Suprapubic skin (tissue), 4 donors: ENCODE measurements around the gene TMEM132D. TPM values are rescaled to one million over a fixed set of nuclear protein-coding genes. Genes with fewer than 3 reads are reported as not detected.

Experiments
- DNase-seq, 2 donors: peaks; one replicate each; pipeline ENCODE4 v3.0.0-alpha.2; 2019; ENCODE audit warnings: low spot score in 2 of 2
- H3K27ac ChIP-seq: fragments of 200-600 bp; sonication (generic); one replicate; pipeline ENCODE4 v1.5.1; 2019
- H3K27me3 ChIP-seq: fragments of 200-600 bp; sonication (generic); one replicate; pipeline ENCODE4 v1.5.1; 2019
- H3K36me3 ChIP-seq: fragments of 200-600 bp; sonication (generic); one replicate; pipeline ENCODE4 v1.5.1; 2019
- H3K4me1 ChIP-seq: fragments of 200-600 bp; sonication (generic); one replicate; pipeline ENCODE4 v1.5.1; 2019
- H3K4me3 ChIP-seq: fragments of 200-600 bp; sonication (generic); one replicate; pipeline ENCODE4 v1.5.1; 2019; ENCODE audit warnings: mild to moderate bottlenecking
- H3K9me3 ChIP-seq: fragments of 200-600 bp; sonication (generic); one replicate; pipeline ENCODE4 v1.5.1; 2019
- EP300 ChIP-seq: sonication (generic); formaldehyde crosslinking; IDR thresholded peaks from one replicate; pipeline ENCODE4 v1.6.1; 2017; ENCODE audit warnings: antibody characterized with exemption
- POLR2A ChIP-seq, 2 donors: fragments of 450-650 bp; IDR thresholded peaks; one replicate each; pipeline ENCODE4 v1.6.1; 2017; ENCODE audit warnings: antibody characterized with exemption in 2 of 2, mild to moderate bottlenecking in 2 of 2, moderate library complexity in 2 of 2
- POLR2AphosphoS5 ChIP-seq, 3 donors: sonication (generic); formaldehyde crosslinking; IDR thresholded peaks; one replicate each; pipeline ENCODE4 v1.6.1; 2017; ENCODE audit warnings: antibody characterized with exemption in 3 of 3
- WGBS: methylation state at CpG from one replicate; pipeline ENCODE4 v1.1.5; 2018; 5-methylcytosine and 5-hydroxymethylcytosine counted together
- total RNA-seq, 4 donors: library from RNA; depleted of rRNA; stranded (reverse); fragments of >200 nt; gene quantifications; one replicate each; pipeline ENCODE4 v1.1.0, GENCODE V29; 2016
- TF ChIP-seq, protein P1 (sequence below), 2 donors: fragments of 200-600 bp in 1 of 2; fragments of 450-650 bp in 1 of 2; sonication (generic) in 1 of 2; IDR thresholded peaks; one replicate each; pipeline ENCODE4 v1.5.1; 2016 to 2019; ENCODE audit warnings: antibody characterized with exemption in 2 of 2, mild to moderate bottlenecking in 1 of 2, moderate library complexity in 1 of 2

Gene TMEM132D
- total RNA-seq, 4 donors from 2014 or later: 0.10 to 0.64 TPM; not detected in 2

- WGBS: 81% methylated on average over 5 of the region's 5 CpGs
- Histone ChIP-seq H3K4me1 (no peaks in the 10 kb centered on the region), H3K9me3 (no peaks in the 10 kb centered on the region), H3K4me3 (no peak overlapping the region), H3K27me3 (no peaks in the 10 kb centered on the region), H3K36me3 (no peaks in the 10 kb centered on the region), H3K27ac (no peak overlapping the region)
- DNase-seq: no peak
- TF ChIP-seq POLR2A (IDR thresholded peaks at IDR 0.05): no peak
- TF ChIP-seq POLR2AphosphoS5 (IDR thresholded peaks at IDR 0.05): no peak
- TF ChIP-seq, protein P1, sequence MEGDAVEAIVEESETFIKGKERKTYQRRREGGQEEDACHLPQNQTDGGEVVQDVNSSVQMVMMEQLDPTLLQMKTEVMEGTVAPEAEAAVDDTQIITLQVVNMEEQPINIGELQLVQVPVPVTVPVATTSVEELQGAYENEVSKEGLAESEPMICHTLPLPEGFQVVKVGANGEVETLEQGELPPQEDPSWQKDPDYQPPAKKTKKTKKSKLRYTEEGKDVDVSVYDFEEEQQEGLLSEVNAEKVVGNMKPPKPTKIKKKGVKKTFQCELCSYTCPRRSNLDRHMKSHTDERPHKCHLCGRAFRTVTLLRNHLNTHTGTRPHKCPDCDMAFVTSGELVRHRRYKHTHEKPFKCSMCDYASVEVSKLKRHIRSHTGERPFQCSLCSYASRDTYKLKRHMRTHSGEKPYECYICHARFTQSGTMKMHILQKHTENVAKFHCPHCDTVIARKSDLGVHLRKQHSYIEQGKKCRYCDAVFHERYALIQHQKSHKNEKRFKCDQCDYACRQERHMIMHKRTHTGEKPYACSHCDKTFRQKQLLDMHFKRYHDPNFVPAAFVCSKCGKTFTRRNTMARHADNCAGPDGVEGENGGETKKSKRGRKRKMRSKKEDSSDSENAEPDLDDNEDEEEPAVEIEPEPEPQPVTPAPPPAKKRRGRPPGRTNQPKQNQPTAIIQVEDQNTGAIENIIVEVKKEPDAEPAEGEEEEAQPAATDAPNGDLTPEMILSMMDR (IDR thresholded peaks at IDR 0.05): no peak
- no peak for TF ChIP-seq EP300
These were observed 645.0 kb downstream of the TMEM132D start for GRCh38 chr12:129258781-129259318.

DNA sequence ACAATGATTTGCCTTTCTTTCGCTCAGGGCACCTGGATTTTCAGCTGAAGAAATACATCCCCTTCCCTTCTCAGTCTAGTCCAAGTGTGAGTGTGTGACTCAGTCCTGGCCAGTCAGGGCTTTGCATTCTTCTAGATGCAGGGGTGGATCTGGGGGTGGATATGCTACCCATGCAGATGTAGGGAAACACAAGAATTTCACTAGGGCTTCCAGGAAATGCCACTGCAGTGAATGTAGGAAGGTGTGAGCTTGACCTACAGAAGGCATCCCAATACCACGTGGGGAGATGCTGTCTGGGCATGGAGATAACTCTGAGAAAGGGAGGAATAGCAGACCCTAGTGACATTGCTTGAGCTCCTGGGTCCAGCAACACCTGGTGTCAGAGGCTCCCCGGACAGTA is 646.3 kb downstream of the TMEM132D start:
- no peaks in the 10 kb centered on the region for H3K9me3 ChIP-seq
- no peaks in the 10 kb centered on the region for H3K36me3 ChIP-seq
- H3K4me3 ChIP-seq: no peak overlapping the region
- no peak for TF ChIP-seq POLR2A (IDR thresholded peaks at IDR 0.05)
- TF ChIP-seq POLR2AphosphoS5 (IDR thresholded peaks at IDR 0.05): no peak
- TF ChIP-seq EP300: no peak
- TF ChIP-seq, protein P1 (IDR thresholded peaks at IDR 0.05): no peak
- DNase-seq: no peak
- WGBS: 73% methylated on average over 3 of the region's 3 CpGs
- no peaks in the 10 kb centered on the region for H3K4me1 ChIP-seq
- no peak overlapping the region for H3K27ac ChIP-seq
- H3K27me3 ChIP-seq: no peaks in the 10 kb centered on the region

DNA sequence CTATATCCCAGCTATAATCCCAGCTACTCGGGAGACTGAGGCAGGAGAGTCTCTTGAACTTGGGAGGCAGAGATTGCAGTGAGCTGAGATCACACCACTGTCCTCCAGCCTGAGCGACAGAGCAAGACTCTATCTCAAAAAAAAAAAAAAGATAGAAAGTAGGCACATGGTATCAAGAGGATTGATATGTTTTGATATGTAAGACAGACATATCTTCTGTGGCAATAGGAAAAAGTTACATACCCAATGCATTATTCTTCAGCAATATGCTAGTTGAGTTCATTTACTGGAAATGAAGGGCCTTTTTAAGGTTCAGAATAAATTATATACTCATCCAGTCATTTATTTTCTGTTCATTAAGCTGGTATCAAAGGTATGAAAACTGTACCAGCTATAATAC is 657.2 kb downstream of the TMEM132D start:
- Histone ChIP-seq H3K4me3 (no peak overlapping the region), H3K36me3 (no peaks in the 10 kb centered on the region), H3K27ac (no peak overlapping the region), H3K4me1 (no peaks in the 10 kb centered on the region), H3K27me3 (no peaks in the 10 kb centered on the region), H3K9me3 (no peaks in the 10 kb centered on the region)
- TF ChIP-seq EP300: no peak
- TF ChIP-seq, protein P1 (IDR thresholded peaks at IDR 0.05): no peak
- TF ChIP-seq POLR2A (IDR thresholded peaks at IDR 0.05): no peak
- no peak for TF ChIP-seq POLR2AphosphoS5 (IDR thresholded peaks at IDR 0.05)
- WGBS: 92% methylated on average over 2 of the region's 2 CpGs
- DNase-seq: no peak

DNA sequence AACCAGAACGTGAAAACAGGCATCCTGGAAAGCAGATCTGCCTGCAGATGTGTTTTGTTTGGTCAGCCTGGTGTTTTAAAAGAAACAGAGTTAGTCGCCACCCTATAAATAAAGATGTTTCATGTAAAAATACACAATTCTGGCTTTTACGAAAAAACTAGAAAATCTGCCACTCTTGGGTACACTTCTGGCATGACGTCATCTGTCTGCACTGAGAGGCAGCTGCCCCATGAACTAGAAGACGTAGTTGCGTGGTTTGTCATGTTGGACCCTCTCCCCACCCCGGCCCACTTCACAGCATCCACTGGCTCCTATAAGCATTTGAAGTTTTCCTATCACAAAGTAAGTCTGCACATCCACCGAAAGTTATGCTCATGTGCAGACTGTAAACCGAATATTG is 658.1 kb downstream of the TMEM132D start:
- no peaks in the 10 kb centered on the region for H3K9me3 ChIP-seq
- no peak for TF ChIP-seq POLR2AphosphoS5 (IDR thresholded peaks at IDR 0.05)
- TF ChIP-seq POLR2A (IDR thresholded peaks at IDR 0.05): no peak
- no peak for TF ChIP-seq EP300
- H3K27ac ChIP-seq: no peak overlapping the region
- H3K27me3 ChIP-seq: no peaks in the 10 kb centered on the region
- no peaks in the 10 kb centered on the region for H3K4me1 ChIP-seq
- no peak for DNase-seq
- 75% methylated on average over 9 of the region's 9 CpGs for WGBS
- no peaks in the 10 kb centered on the region for H3K36me3 ChIP-seq
- no peak overlapping the region for H3K4me3 ChIP-seq

DNA sequence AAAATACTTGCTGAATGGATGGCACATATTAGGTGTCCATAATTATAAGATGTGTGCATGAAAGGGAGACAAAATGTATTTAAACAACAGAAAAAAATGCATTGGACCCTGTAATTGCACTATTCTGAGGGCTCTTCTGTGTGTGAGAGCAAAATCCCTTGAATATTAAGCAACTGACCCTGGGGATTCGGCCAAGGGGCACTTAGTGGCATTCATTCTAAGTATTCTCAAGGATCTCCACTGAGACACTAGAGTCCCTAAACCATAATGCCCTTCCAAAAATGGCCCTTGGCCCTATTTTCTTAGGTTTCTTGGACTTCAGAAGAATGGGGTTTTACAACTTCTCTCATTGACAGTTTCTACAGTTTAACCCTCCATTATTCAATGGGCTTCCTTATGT is 662.0 kb downstream of the TMEM132D start:
- Histone ChIP-seq H3K4me3 (no peak overlapping the region), H3K27ac (no peak overlapping the region), H3K36me3 (no peaks in the 10 kb centered on the region), H3K27me3 (no peaks in the 10 kb centered on the region), H3K4me1 (no peaks in the 10 kb centered on the region), H3K9me3 (no peaks in the 10 kb centered on the region)
- WGBS: 73% methylated on average over 1 of the region's 1 CpG
- TF ChIP-seq, protein P1 (IDR thresholded peaks at IDR 0.05): no peak
- TF ChIP-seq EP300 (no peak), POLR2AphosphoS5 (IDR thresholded peaks at IDR 0.05) (no peak), POLR2A (IDR thresholded peaks at IDR 0.05) (no peak)
- DNase-seq: no peak

GRCh38 chr12:129237881-129238280 is 665.9 kb downstream of the TMEM132D start:
- TF ChIP-seq, protein P1 (IDR thresholded peaks at IDR 0.05): no peak
- TF ChIP-seq POLR2AphosphoS5 (IDR thresholded peaks at IDR 0.05) (no peak), EP300 (no peak), POLR2A (IDR thresholded peaks at IDR 0.05) (no peak)

More at GRCh38 chr12:129237881-129238280, 665.9 kb downstream of the TMEM132D start:
- 82% methylated on average over 5 of the region's 5 CpGs for WGBS
- Histone ChIP-seq H3K27me3 (no peaks in the 10 kb centered on the region), H3K4me3 (no peak overlapping the region), H3K4me1 (no peaks in the 10 kb centered on the region), H3K9me3 (no peaks in the 10 kb centered on the region), H3K36me3 (no peaks in the 10 kb centered on the region), H3K27ac (no peak overlapping the region)
- DNase-seq: no peak
